A172 (cell line): ENCODE data around the gene LYZ. TPM values are rescaled to one million over a fixed set of nuclear protein-coding genes. Genes with fewer than 3 reads are reported as not detected.

Experiments
- DNase-seq: peaks from one replicate; pipeline ENCODE4 v3.0.0-alpha.2; 2015; ENCODE audit warnings: low spot score
- total RNA-seq: library from RNA; depleted of rRNA; stranded (reverse); fragments of >200 nt; shearing (Covaris generic); gene quantifications from 2 replicates; pipeline ENCODE4 v1.2.3, GENCODE V29; 2014; rRNA removed

LYZ gene
- total RNA-seq, 1 experiment from 2014 or later, result 2.3 TPM

GRCh38 chr12:69386921-69387320 is 38.7 kb downstream of the LYZ start:
- no peak for DNase-seq

- DNase-seq, result peak; percentile 46
Measured at GRCh38 chr12:69388371-69388770, 40.2 kb downstream of the LYZ start.

GRCh38 chr12:69389831-69390230 is 41.6 kb downstream of the LYZ start:
- DNase-seq, result peak; percentile 19

GRCh38 chr12:69392179-69392928 is 44.2 kb downstream of the LYZ start:
- no peak for DNase-seq

- no peak for DNase-seq
Measured at GRCh38 chr12:69396041-69396440, 47.9 kb downstream of the LYZ start.

- no peak for DNase-seq
Measured at GRCh38 chr12:69396963-69397362, 48.8 kb downstream of the LYZ start.

- no peak for DNase-seq
Measured at GRCh38 chr12:69397978-69398377, 49.8 kb downstream of the LYZ start.

- no peak for DNase-seq
Measured at GRCh38 chr12:69401940-69402339, 53.8 kb downstream of the LYZ start.

Other genes with a start within 250 kb of the LYZ start
- gene CPSF6, start 108.8 kb upstream of the LYZ start, total RNA-seq, result 27.8 and 39.0 TPM in 2 replicates
- 46.1 and 56.3 TPM in 2 replicates for gene YEATS4, start 11.4 kb downstream of the LYZ start, total RNA-seq
- gene FRS2, start 122.0 kb downstream of the LYZ start, total RNA-seq, result 42.4 and 43.6 TPM in 2 replicates
- gene CCT2, start 237.1 kb downstream of the LYZ start, total RNA-seq, result 417 and 440 TPM in 2 replicates